Loucy (cell line): ENCODE data around the gene SYNE2.

Experiments
- H2AFZ ChIP-seq: fragments of 200-600 bp; sonication (generic); 2 replicates; pipeline ENCODE4 v1.6.0; 2016; ENCODE audit warnings: antibody characterized with exemption, mild to moderate bottlenecking, low read length, moderate library complexity
- H3F3A ChIP-seq: fragments of 200-600 bp; 2 replicates; pipeline ENCODE4 v1.6.0; 2016; ENCODE audit warnings: antibody characterized with exemption, low read depth, mild to moderate bottlenecking
- H3K27me3 ChIP-seq: fragments of 200-600 bp; sonication (generic); 2 replicates; pipeline ENCODE4 v1.6.1; 2014; ENCODE audit warnings: low read length, mild to moderate bottlenecking; ENCODE audit not compliant: insufficient read depth, poor library complexity, severe bottlenecking
- H3K36me3 ChIP-seq: fragments of 200-600 bp; sonication (generic); 2 replicates; pipeline ENCODE4 v1.6.1; 2016; ENCODE audit warnings: low read length; ENCODE audit not compliant: insufficient read depth
- H3K4me1 ChIP-seq: fragments of 200-600 bp; sonication (generic); 2 replicates; pipeline ENCODE4 v1.5.1; 2014; ENCODE audit warnings: low read length, mild to moderate bottlenecking; ENCODE audit not compliant: insufficient read depth, poor library complexity, severe bottlenecking
- H3K4me2 ChIP-seq: fragments of 200-600 bp; sonication (generic); 2 replicates; pipeline ENCODE4 v1.6.0; 2014; ENCODE audit warnings: antibody characterized with exemption, low read length, low read depth, mild to moderate bottlenecking; ENCODE audit not compliant: poor library complexity, severe bottlenecking
- H3K4me3 ChIP-seq: fragments of 200-600 bp; sonication (generic); 2 replicates; pipeline ENCODE4 v1.5.1; 2014; ENCODE audit warnings: low read length, mild to moderate bottlenecking, mixed read lengths; ENCODE audit not compliant: poor library complexity, severe bottlenecking
- H3K79me2 ChIP-seq: fragments of 200-600 bp; sonication (generic); 2 replicates; pipeline ENCODE4 v1.6.1; 2014; ENCODE audit warnings: low read length; ENCODE audit not compliant: insufficient read depth
- H3K9ac ChIP-seq: fragments of 200-600 bp; sonication (generic); 2 replicates; pipeline ENCODE4 v1.6.0; 2014; ENCODE audit warnings: mild to moderate bottlenecking, low read depth, low read length, moderate library complexity; ENCODE audit not compliant: poor library complexity, severe bottlenecking
- H3K9me2 ChIP-seq: fragments of 200-600 bp; sonication (generic); replicated peaks from 2 replicates; pipeline ENCODE4 v1.6.1; 2016; ENCODE audit warnings: low read depth, low read length, mixed read lengths
- H3K9me3 ChIP-seq: fragments of 200-600 bp; sonication (generic); 2 replicates; pipeline ENCODE4 v1.6.1; 2014; ENCODE audit warnings: mild to moderate bottlenecking, antibody characterized with exemption, low read length, low read depth; ENCODE audit not compliant: insufficient read depth
- H4K20me1 ChIP-seq: fragments of 200-600 bp; sonication (generic); 2 replicates; pipeline ENCODE4 v1.6.0; 2014; ENCODE audit warnings: antibody characterized with exemption, low read length, mild to moderate bottlenecking; ENCODE audit not compliant: insufficient read depth, poor library complexity, severe bottlenecking
- EZH2phosphoT487 ChIP-seq: fragments of 200-600 bp; IDR thresholded peaks from 2 replicates; pipeline ENCODE4 v1.6.1; 2018; ENCODE audit warnings: antibody characterized with exemption, mild to moderate bottlenecking, moderate library complexity, borderline replicate concordance
- TF ChIP-seq, protein P1 (sequence below): fragments of 200-600 bp; sonication (generic); conservative IDR thresholded peaks from 2 replicates; pipeline ENCODE4 v1.5.1; 2014; ENCODE audit warnings: mild to moderate bottlenecking, antibody characterized with exemption, low read length

Gene SYNE2

GRCh38 chr14:64069634-64070359 is 217.0 kb downstream of the SYNE2 start:
- no peak for TF ChIP-seq EZH2phosphoT487
- TF ChIP-seq, protein P1, sequence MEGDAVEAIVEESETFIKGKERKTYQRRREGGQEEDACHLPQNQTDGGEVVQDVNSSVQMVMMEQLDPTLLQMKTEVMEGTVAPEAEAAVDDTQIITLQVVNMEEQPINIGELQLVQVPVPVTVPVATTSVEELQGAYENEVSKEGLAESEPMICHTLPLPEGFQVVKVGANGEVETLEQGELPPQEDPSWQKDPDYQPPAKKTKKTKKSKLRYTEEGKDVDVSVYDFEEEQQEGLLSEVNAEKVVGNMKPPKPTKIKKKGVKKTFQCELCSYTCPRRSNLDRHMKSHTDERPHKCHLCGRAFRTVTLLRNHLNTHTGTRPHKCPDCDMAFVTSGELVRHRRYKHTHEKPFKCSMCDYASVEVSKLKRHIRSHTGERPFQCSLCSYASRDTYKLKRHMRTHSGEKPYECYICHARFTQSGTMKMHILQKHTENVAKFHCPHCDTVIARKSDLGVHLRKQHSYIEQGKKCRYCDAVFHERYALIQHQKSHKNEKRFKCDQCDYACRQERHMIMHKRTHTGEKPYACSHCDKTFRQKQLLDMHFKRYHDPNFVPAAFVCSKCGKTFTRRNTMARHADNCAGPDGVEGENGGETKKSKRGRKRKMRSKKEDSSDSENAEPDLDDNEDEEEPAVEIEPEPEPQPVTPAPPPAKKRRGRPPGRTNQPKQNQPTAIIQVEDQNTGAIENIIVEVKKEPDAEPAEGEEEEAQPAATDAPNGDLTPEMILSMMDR, result no peak
- no peaks in the 10 kb centered on the region for H3F3A ChIP-seq
- no peaks in the 10 kb centered on the region for H3K79me2 ChIP-seq

GRCh38 chr14:64074961-64075612 is 222.3 kb downstream of the SYNE2 start:
- TF ChIP-seq, protein P1, result no peak
- TF ChIP-seq EZH2phosphoT487, result no peak
- H3K79me2 ChIP-seq, result no peaks in the 10 kb centered on the region
- H3K36me3 ChIP-seq, result peaks cover 17% of the 10 kb centered on the region
- H2AFZ ChIP-seq, result no peak overlapping the region
- no peaks in the 10 kb centered on the region for H3F3A ChIP-seq
- no peak overlapping the region for H3K4me3 ChIP-seq
- no peaks in the 10 kb centered on the region for H3K4me1 ChIP-seq
- no peaks in the 10 kb centered on the region for H3K9me2 ChIP-seq
- H3K27me3 ChIP-seq, result no peaks in the 10 kb centered on the region
- no peaks in the 10 kb centered on the region for H4K20me1 ChIP-seq
- H3K9me3 ChIP-seq, result no peaks in the 10 kb centered on the region
- no peak overlapping the region for H3K9ac ChIP-seq
- no peak overlapping the region for H3K4me2 ChIP-seq

More at GRCh38 chr14:64069634-64070359, 217.0 kb downstream of the SYNE2 start:
- H3K36me3 ChIP-seq, result peaks cover 12% of the 10 kb centered on the region
- H3K9me2 ChIP-seq, result no peaks in the 10 kb centered on the region
- no peak overlapping the region for H3K4me2 ChIP-seq
- no peaks in the 10 kb centered on the region for H4K20me1 ChIP-seq
- no peak overlapping the region for H3K9ac ChIP-seq
- peaks cover 3% of the 10 kb centered on the region for H3K4me1 ChIP-seq
- H3K9me3 ChIP-seq, result no peaks in the 10 kb centered on the region
- H3K27me3 ChIP-seq, result no peaks in the 10 kb centered on the region
- H2AFZ ChIP-seq, result no peak overlapping the region
- no peak overlapping the region for H3K4me3 ChIP-seq

DNA sequence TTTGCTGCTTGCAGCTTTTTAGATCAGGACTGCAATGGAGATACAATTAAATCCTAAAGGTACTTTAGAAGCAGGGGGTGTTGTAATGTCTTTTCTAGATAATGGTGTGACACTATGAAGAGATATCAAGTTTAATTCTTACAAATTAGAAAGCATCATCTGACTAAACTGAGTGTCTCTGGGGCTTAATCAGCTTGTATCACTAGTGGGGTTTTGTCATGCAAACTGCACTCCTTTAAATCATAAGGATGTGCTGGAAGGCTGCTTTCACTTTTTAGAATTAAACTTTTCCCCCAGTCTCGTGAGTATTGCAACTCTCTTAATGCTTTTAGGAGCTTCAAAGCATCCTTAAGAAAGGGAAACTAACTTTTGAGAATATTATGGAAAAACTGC is 222.8 kb downstream of the SYNE2 start:
- Histone ChIP-seq H3K9ac (no peak overlapping the region), H4K20me1 (no peaks in the 10 kb centered on the region), H2AFZ (no peak overlapping the region), H3K4me2 (no peak overlapping the region), H3F3A (no peaks in the 10 kb centered on the region), H3K9me2 (no peaks in the 10 kb centered on the region), H3K9me3 (no peaks in the 10 kb centered on the region), H3K79me2 (no peaks in the 10 kb centered on the region), H3K4me3 (no peak overlapping the region), H3K4me1 (no peaks in the 10 kb centered on the region), H3K36me3 (peaks cover 17% of the 10 kb centered on the region), H3K27me3 (no peaks in the 10 kb centered on the region)
- TF ChIP-seq EZH2phosphoT487, result no peak
- TF ChIP-seq, protein P1, result no peak
